Measurements from ENCODE around the gene WDR70.

Gene WDR70

DNA sequence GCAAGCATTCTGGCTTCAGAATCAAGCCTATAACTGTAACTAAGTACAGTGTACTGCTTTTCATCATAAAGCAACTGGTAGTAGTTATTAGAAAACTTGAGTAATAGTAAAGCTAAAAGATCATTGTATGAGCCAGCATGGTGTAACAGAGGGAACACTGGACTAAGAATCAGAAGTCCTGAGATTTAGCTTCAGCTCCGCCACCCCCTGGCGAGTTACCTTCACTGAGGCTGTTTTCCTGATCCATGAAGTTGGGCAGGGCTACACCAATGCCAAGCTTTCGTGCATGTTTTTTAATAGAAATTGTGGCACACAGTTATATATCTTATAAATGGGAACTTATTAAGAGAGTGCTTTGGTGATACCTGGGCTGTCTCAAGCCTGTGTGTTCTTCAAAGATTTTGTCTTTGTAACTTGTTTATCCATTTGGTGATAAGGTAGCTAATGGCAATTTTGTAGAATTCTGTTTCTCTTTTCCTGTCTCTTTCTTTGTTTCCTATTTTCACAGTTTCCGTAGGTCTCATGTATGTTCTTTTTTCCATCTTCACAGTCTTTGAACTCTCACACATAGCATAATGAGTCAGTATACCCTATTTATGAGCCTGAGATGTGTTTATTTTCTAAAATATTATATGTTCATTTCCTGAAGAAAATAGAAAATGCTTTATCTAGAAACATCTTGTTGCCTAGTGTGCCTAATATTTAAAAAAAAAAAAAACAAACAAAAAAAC is 358.4 kb downstream of the WDR70 start:
- no peak overlapping the region for H3K4me3 ChIP-seq (ENCODE audit: low read depth, low read length)
- no peak for DNase-seq (ENCODE audit: low read depth)
- TF ChIP-seq, protein P1, sequence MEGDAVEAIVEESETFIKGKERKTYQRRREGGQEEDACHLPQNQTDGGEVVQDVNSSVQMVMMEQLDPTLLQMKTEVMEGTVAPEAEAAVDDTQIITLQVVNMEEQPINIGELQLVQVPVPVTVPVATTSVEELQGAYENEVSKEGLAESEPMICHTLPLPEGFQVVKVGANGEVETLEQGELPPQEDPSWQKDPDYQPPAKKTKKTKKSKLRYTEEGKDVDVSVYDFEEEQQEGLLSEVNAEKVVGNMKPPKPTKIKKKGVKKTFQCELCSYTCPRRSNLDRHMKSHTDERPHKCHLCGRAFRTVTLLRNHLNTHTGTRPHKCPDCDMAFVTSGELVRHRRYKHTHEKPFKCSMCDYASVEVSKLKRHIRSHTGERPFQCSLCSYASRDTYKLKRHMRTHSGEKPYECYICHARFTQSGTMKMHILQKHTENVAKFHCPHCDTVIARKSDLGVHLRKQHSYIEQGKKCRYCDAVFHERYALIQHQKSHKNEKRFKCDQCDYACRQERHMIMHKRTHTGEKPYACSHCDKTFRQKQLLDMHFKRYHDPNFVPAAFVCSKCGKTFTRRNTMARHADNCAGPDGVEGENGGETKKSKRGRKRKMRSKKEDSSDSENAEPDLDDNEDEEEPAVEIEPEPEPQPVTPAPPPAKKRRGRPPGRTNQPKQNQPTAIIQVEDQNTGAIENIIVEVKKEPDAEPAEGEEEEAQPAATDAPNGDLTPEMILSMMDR (IDR thresholded peaks at IDR 0.05; ENCODE audit: low read depth, low read length, missing control alignments): no peak

DNA sequence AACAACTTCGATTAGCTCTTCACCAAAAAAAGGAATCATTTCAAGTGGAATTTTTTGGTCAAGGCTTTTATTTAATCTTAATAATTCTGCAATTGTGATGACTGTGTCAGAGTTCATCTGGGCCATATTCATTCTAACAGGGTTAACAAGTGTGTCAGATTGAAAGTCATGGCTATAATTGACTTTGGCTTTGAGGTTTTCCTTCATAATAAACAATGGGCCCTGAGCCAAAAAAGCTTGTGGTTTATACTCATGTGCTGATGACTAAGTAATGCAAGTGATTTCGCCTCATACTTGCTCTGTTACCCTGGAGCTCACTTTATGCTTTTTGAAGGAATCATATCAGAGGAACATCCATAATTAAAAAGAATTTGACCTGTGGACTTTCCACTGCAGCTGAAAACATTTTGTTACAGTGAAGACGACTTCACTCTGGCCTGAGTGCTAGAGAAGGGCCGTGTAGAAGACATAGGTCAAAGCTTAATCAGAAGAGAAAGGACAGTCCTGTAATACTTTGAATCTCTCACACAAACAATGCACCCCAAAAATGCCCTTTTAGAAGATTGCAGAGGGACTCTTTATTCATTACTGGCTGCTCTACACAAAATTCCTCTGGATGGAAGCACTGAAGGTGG is 359.1 kb downstream of the WDR70 start:
- H3K4me3 ChIP-seq (ENCODE audit: low read depth, low read length): no peak overlapping the region
- peak; percentile 39 for DNase-seq (ENCODE audit: low read depth)
- TF ChIP-seq, protein P1 (IDR thresholded peaks at IDR 0.05; ENCODE audit: low read depth, low read length, missing control alignments): no peak

DNA sequence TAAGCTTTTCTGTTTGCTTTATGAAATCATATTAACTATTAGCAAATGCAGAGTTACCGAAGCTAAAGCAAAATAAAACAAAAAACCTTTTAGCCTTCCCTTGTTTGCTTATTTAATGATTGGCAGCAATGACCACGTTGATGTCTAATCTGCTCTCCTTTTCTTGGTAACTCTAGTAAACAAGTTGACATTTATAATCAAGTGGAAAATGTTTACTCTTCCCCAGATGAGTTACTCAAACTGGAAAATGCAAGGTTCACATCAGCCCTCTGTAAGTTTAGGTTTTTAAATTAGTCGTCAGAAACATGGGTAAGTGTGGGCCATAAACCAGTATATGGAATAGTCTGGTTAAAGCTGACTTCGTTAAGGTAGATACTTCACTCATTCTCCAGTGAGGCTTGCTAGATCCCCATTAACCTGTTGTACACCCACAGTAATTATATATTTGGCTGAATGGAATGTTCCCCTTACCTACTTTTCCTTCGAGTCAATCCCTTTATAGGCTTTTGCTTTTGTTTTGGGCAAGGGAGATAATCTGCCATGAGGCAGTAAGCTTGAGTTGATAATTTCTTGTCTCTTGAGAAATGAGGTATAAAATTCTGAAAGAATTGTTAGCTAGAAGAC is 359.9 kb downstream of the WDR70 start:
- no peak for DNase-seq (ENCODE audit: low read depth)
- H3K4me3 ChIP-seq (ENCODE audit: low read depth, low read length): no peak overlapping the region
- TF ChIP-seq, protein P1 (IDR thresholded peaks at IDR 0.05; ENCODE audit: low read depth, low read length, missing control alignments): no peak

DNA sequence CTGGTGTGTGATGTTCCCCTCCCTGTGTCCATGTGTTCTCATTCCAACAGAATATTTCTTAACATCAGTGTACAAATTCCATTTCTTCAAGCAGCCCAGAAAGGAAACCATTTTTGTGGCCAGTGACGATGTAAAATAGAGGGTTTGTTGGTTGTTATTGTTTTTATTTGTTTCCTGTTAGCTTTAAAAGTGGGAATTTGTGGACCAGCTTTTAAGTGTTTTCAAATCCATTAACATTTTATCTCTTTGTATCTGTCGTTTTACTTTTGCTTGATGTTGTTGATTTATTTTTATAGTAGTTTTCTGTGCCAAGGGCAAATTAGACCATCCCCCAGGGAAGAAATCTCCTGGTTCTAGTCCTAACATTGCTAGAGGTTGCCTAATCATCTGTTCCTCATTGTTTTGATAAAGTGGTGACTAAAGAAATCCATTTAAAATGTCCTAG is 360.7 kb downstream of the WDR70 start:
- TF ChIP-seq, protein P1 (IDR thresholded peaks at IDR 0.05; ENCODE audit: low read depth, low read length, missing control alignments): no peak
- no peak overlapping the region for H3K4me3 ChIP-seq (ENCODE audit: low read depth, low read length)
- DNase-seq (ENCODE audit: low read depth): no peak

DNA sequence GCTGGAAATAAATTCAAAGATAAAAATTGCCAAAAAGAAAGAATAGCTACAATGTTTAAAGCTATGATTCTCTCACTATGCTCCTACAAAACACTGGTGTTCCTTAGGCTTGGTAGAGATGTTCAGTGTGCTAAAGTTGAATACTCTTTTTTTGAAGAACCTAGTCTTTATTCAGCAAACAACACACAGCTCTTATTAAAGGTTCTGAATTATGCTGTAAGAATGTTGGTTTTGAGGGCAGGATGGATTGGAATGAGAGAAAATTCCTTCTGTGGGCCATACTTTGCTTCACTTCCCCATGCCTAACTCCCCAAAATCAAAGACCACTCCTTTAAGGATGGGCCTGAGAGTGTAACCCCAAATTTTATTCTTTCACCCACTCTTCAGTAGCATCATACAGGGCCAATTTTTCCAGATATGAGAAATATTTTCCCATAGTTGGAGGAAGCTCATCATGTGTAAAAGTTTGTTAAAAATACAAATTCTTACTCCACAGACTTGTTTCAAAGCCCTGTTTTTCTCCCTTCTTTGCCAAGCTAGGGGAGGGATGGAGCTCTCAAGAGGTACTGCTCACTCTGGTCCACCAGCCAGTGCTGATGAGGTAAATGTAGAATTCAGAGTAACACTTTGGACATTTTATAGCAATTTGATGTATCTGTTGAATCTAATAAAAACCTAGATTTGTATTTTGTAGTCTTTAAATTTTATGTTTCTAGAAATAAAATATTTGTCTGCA is 361.4 kb downstream of the WDR70 start:
- H3K4me3 ChIP-seq (ENCODE audit: low read depth, low read length): no peak overlapping the region
- TF ChIP-seq, protein P1 (IDR thresholded peaks at IDR 0.05; ENCODE audit: low read depth, low read length, missing control alignments): no peak
- no peak for DNase-seq (ENCODE audit: low read depth)

DNA sequence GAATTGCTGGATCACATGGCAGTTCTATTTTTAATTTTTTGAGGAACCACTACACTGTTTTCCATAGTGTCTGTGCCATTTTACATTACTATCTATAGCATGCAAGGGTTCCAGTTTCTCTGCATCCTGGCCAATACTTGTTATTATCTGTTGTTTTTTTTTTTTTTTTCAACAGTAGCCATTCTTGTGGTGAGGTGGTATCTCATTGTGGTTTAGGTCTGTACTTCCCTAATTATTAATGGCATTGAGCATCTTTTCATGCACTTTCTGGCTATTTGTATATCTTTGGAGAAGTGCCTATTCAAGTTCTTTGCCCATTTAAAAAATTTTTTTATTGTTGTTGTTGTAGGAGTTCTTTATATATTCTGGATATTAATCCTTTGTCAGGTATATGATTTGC is 363.0 kb downstream of the WDR70 start:
- no peak overlapping the region for H3K4me3 ChIP-seq (ENCODE audit: low read depth, low read length)
- no peak for DNase-seq (ENCODE audit: low read depth)
- TF ChIP-seq, protein P1 (IDR thresholded peaks at IDR 0.05; ENCODE audit: low read depth, low read length, missing control alignments): no peak
